ES-I3 (cell line): Measurements from ENCODE around the gene CENPA.
"Not testable (repeated sequence)": the region's sequence is repeated elsewhere in the genome, so short reads cannot be mapped to it uniquely, and the experiment has no call there.

Source experiments
- H3K36me3 ChIP-seq: 2 replicates; pipeline ENCODE4 v1.6.1; 2013; ENCODE audit warnings: mild to moderate bottlenecking, low read length, control low read depth, moderate library complexity; ENCODE audit not compliant: insufficient read depth
- H3K4me1 ChIP-seq: 2 replicates; pipeline ENCODE4 v1.6.1; 2013; ENCODE audit warnings: mild to moderate bottlenecking, control low read depth, low read length; ENCODE audit not compliant: insufficient read depth
- H3K9ac ChIP-seq: 2 replicates; pipeline ENCODE4 v1.6.1; 2013; ENCODE audit warnings: low read depth, mild to moderate bottlenecking, low read length, moderate library complexity
- H3K9me3 ChIP-seq: 2 replicates; pipeline ENCODE4 v1.6.1; 2013; ENCODE audit warnings: mild to moderate bottlenecking, low read length, moderate library complexity; ENCODE audit not compliant: control insufficient read depth, insufficient read depth

CENPA gene

GRCh38 chr2:26754539-26754938 is 31.3 kb upstream of the CENPA start:
- Histone ChIP-seq H3K4me1 (peaks cover 57% of the 10 kb centered on the region), H3K36me3 (no peaks in the 10 kb centered on the region), H3K9me3 (0 out of 2 replicates have a peak, but pooled peaks cover 4% of the 10 kb centered on the region), H3K9ac (no peak overlapping the region)

- H3K36me3 ChIP-seq, result no peaks in the 10 kb centered on the region
- 0 out of 2 replicates have a peak, but pooled peaks cover 4% of the 10 kb centered on the region for H3K9me3 ChIP-seq
- no peak overlapping the region for H3K9ac ChIP-seq
- H3K4me1 ChIP-seq, result peaks cover 57% of the 10 kb centered on the region
Observed at GRCh38 chr2:26754972-26755670, 30.7 kb upstream of the CENPA start.

- H3K36me3 ChIP-seq, result no peaks in the 10 kb centered on the region
- H3K4me1 ChIP-seq, result peaks cover 57% of the 10 kb centered on the region
- H3K9ac ChIP-seq, result no peak overlapping the region
- H3K9me3 ChIP-seq, result 0 out of 2 replicates have a peak, but pooled peaks cover 4% of the 10 kb centered on the region
Observed at GRCh38 chr2:26756337-26756736, 29.5 kb upstream of the CENPA start.

- H3K4me1 ChIP-seq, result peaks cover 48% of the 10 kb centered on the region
- H3K36me3 ChIP-seq, result no peaks in the 10 kb centered on the region
- no peaks in the 10 kb centered on the region for H3K9me3 ChIP-seq
- peak overlapping the region; percentile 31; the same call in 1 of the 2 replicates for H3K9ac ChIP-seq
Observed at GRCh38 chr2:26757873-26758789, 27.7 kb upstream of the CENPA start.

- H3K4me1 ChIP-seq, result peaks cover 47% of the 10 kb centered on the region
- peak overlapping the region; percentile 31; the same call in 1 of the 2 replicates for H3K9ac ChIP-seq
- no peaks in the 10 kb centered on the region for H3K36me3 ChIP-seq
- H3K9me3 ChIP-seq, result no peaks in the 10 kb centered on the region
Observed at GRCh38 chr2:26758790-26759321, 27.0 kb upstream of the CENPA start.

GRCh38 chr2:26759845-26760244 is 26.0 kb upstream of the CENPA start:
- Histone ChIP-seq H3K4me1 (peaks cover 42% of the 10 kb centered on the region), H3K9me3 (no peaks in the 10 kb centered on the region), H3K9ac (no peak overlapping the region), H3K36me3 (no peaks in the 10 kb centered on the region)

- H3K4me1 ChIP-seq, result peaks cover 37% of the 10 kb centered on the region
- not testable (repeated sequence) for H3K9ac ChIP-seq, H3K36me3 ChIP-seq, H3K9me3 ChIP-seq
Observed at GRCh38 chr2:26760991-26761390, 24.9 kb upstream of the CENPA start.

- H3K4me1 ChIP-seq, result peaks cover 23% of the 10 kb centered on the region
Observed at GRCh38 chr2:26763019-26763418, 22.8 kb upstream of the CENPA start.

GRCh38 chr2:26764078-26764887 is 21.6 kb upstream of the CENPA start, which contains the start of gene SLC35F6:
TSS of gene SLC35F6 (plus strand) at chr2:26764284. CDS start at chr2:26764350, 66 bp downstream.
- no peaks in the 10 kb centered on the region for H3K36me3 ChIP-seq
- H3K9ac ChIP-seq, result peak within 1 kb of the TSS; percentile 95
- no peaks in the 10 kb centered on the region for H3K9me3 ChIP-seq
- peaks cover 17% of the 10 kb centered on the region; the same call in 1 of the 2 replicates for H3K4me1 ChIP-seq

More at GRCh38 chr2:26763019-26763418, 22.8 kb upstream of the CENPA start:
- Histone ChIP-seq H3K9me3 (no peaks in the 10 kb centered on the region), H3K9ac (no peak overlapping the region; the same call in 1 of the 2 replicates), H3K36me3 (no peaks in the 10 kb centered on the region)

- Histone ChIP-seq H3K9ac (peak overlapping the region; percentile 95), H3K36me3 (no peaks in the 10 kb centered on the region), H3K9me3 (no peaks in the 10 kb centered on the region), H3K4me1 (peaks cover 17% of the 10 kb centered on the region; the same call in 1 of the 2 replicates)
Observed at GRCh38 chr2:26764906-26765305, 20.9 kb upstream of the CENPA start.

GRCh38 chr2:26765475-26766200 is 20.2 kb upstream of the CENPA start:
- H3K9ac ChIP-seq, result peak overlapping the region; percentile 95; the same call in 1 of the 2 replicates
- H3K36me3 ChIP-seq, result no peaks in the 10 kb centered on the region
- H3K9me3 ChIP-seq, result no peaks in the 10 kb centered on the region
- H3K4me1 ChIP-seq, result peaks cover 17% of the 10 kb centered on the region; the same call in 1 of the 2 replicates

GRCh38 chr2:26767129-26767528 is 18.7 kb upstream of the CENPA start:
- Histone ChIP-seq H3K36me3 (no peaks in the 10 kb centered on the region), H3K9me3 (no peaks in the 10 kb centered on the region), H3K9ac (no peak overlapping the region), H3K4me1 (peaks cover 17% of the 10 kb centered on the region; the same call in 1 of the 2 replicates)

- no peak overlapping the region for H3K9ac ChIP-seq
- no peaks in the 10 kb centered on the region for H3K36me3 ChIP-seq
- no peaks in the 10 kb centered on the region for H3K9me3 ChIP-seq
- peaks cover 17% of the 10 kb centered on the region; the same call in 1 of the 2 replicates for H3K4me1 ChIP-seq
Observed at GRCh38 chr2:26767894-26768487, 17.9 kb upstream of the CENPA start.
